ENCODE results near the gene METAP1D.
"Not testable (repeated sequence)": the region's sequence is repeated elsewhere in the genome, so short reads cannot be mapped to it uniquely, and the experiment has no call there.

DNA sequence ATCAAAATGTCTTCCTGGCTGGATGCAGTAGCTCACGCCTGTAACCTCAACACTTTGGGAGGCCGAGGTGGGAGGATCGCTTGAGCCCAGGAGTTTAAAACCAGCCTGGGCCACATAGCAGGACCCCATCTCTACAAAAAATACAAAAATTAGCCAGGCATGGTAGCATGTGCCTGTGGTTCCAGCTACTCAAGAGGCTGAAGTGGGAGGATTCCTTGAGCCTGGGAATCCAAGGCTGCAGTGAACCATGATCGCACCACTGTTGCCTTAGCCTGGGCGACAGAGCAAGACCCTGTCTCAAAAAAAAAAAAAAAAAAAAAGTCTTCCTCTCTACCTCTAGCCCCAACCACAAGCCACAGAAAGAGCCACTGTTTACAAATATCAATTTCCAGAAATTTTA is 60.4 kb downstream of the METAP1D start:
- TF ChIP-seq CTCF, POLR2A (IDR thresholded peaks at IDR 0.05): not testable (repeated sequence)
